DOHH2 (cell line): ENCODE results near the gene LRSAM1.

Source experiments
- H3F3A ChIP-seq: fragments of 200-600 bp; sonication (generic), shearing (Covaris generic); 2 replicates; pipeline ENCODE4 v1.6.0; 2016; ENCODE audit warnings: antibody characterized with exemption, mild to moderate bottlenecking; ENCODE audit not compliant: control insufficient read depth, insufficient read depth
- H3K27ac ChIP-seq: fragments of 200-600 bp; sonication (generic); 2 replicates; pipeline ENCODE4 v1.5.1; 2014; ENCODE audit warnings: low read depth, mild to moderate bottlenecking, low read length, moderate library complexity
- H3K27me3 ChIP-seq: fragments of 200-600 bp; sonication (generic); 2 replicates; pipeline ENCODE4 v1.6.1; 2014; ENCODE audit warnings: mild to moderate bottlenecking, low read length, mixed read lengths; ENCODE audit not compliant: control insufficient read depth
- H3K36me3 ChIP-seq: fragments of 200-600 bp; sonication (generic); 2 replicates; pipeline ENCODE4 v1.6.1; 2014; ENCODE audit warnings: mild to moderate bottlenecking, low read length, moderate library complexity, mixed read lengths; ENCODE audit not compliant: control insufficient read depth
- H3K4me1 ChIP-seq: fragments of 200-600 bp; sonication (generic); 2 replicates; pipeline ENCODE4 v1.6.1; 2014; ENCODE audit warnings: mild to moderate bottlenecking, low read length, mixed read lengths; ENCODE audit not compliant: control insufficient read depth
- H3K4me2 ChIP-seq: fragments of 200-600 bp; sonication (generic); 2 replicates; pipeline ENCODE4 v1.6.0; 2014; ENCODE audit warnings: mild to moderate bottlenecking, low read length, moderate library complexity
- H3K4me3 ChIP-seq: fragments of 200-600 bp; sonication (generic); 2 replicates; pipeline ENCODE4 v1.5.1; 2014; ENCODE audit warnings: mild to moderate bottlenecking, low read length, mixed read lengths
- H3K79me2 ChIP-seq: fragments of 200-600 bp; sonication (generic); 2 replicates; pipeline ENCODE4 v1.6.1; 2014; ENCODE audit warnings: mild to moderate bottlenecking, low read length, mixed read lengths; ENCODE audit not compliant: control insufficient read depth
- H3K9me2 ChIP-seq: fragments of 200-600 bp; sonication (generic); replicated peaks from 2 replicates; pipeline ENCODE4 v1.6.1; 2014; ENCODE audit warnings: mild to moderate bottlenecking, low read length, mixed read lengths; ENCODE audit not compliant: control insufficient read depth
- H3K9me3 ChIP-seq: fragments of 200-600 bp; sonication (generic); 2 replicates; pipeline ENCODE4 v1.6.1; 2014; ENCODE audit warnings: antibody characterized with exemption, low read length, mixed read lengths; ENCODE audit not compliant: control insufficient read depth, insufficient read depth
- H4K20me1 ChIP-seq: fragments of 200-600 bp; sonication (generic); 2 replicates; pipeline ENCODE4 v1.6.0; 2014; ENCODE audit warnings: low read depth, mild to moderate bottlenecking, antibody characterized with exemption, low read length, moderate library complexity; ENCODE audit not compliant: control insufficient read depth, insufficient read depth
- EZH2phosphoT487 ChIP-seq: fragments of 200-600 bp; sonication (generic); IDR thresholded peaks from 2 replicates; pipeline ENCODE4 v1.6.1; 2017; ENCODE audit warnings: borderline replicate concordance, mild to moderate bottlenecking, antibody characterized with exemption, low read length, moderate library complexity, mixed read lengths
- TF ChIP-seq, protein P1 (sequence below): fragments of 200-600 bp; sonication (generic); IDR thresholded peaks from one replicate; pipeline ENCODE4 v1.5.1; 2014; ENCODE audit warnings: antibody characterized with exemption, mild to moderate bottlenecking, low read depth, low read length; ENCODE audit not compliant: poor library complexity, severe bottlenecking

LRSAM1 gene

DNA sequence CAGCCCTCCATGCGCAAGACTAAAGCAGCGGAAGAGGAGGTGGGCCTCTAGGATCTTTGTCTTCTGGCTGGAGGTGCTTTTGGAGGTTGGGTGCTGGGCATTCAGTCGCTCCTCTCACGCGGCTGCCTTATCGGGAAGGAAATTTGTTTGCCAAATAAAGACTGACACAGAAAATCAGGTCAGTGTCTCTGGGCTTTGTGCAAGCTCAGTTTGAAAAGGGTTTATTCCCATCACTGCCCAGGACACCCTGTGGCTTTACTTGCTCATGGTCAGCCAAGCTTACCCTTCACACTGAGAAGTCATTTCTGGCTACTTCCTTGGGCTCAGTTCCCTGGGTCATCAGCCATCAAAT, 43.8 kb upstream of the LRSAM1 start:
- H4K20me1 ChIP-seq = no peaks in the 10 kb centered on the region
- H3K79me2 ChIP-seq = no peaks in the 10 kb centered on the region
- no peak overlapping the region for H3K4me3 ChIP-seq
- H3K9me2 ChIP-seq = no peaks in the 10 kb centered on the region
- no peaks in the 10 kb centered on the region for H3K9me3 ChIP-seq
- TF ChIP-seq, protein P1, sequence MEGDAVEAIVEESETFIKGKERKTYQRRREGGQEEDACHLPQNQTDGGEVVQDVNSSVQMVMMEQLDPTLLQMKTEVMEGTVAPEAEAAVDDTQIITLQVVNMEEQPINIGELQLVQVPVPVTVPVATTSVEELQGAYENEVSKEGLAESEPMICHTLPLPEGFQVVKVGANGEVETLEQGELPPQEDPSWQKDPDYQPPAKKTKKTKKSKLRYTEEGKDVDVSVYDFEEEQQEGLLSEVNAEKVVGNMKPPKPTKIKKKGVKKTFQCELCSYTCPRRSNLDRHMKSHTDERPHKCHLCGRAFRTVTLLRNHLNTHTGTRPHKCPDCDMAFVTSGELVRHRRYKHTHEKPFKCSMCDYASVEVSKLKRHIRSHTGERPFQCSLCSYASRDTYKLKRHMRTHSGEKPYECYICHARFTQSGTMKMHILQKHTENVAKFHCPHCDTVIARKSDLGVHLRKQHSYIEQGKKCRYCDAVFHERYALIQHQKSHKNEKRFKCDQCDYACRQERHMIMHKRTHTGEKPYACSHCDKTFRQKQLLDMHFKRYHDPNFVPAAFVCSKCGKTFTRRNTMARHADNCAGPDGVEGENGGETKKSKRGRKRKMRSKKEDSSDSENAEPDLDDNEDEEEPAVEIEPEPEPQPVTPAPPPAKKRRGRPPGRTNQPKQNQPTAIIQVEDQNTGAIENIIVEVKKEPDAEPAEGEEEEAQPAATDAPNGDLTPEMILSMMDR = no peak
- no peak for TF ChIP-seq EZH2phosphoT487
- no peaks in the 10 kb centered on the region for H3K27me3 ChIP-seq
- peaks cover 6% of the 10 kb centered on the region; the same call in 1 of the 2 replicates for H3K4me1 ChIP-seq
- peaks cover 3% of the 10 kb centered on the region for H3F3A ChIP-seq
- no peaks in the 10 kb centered on the region for H3K36me3 ChIP-seq
- H3K27ac ChIP-seq = no peak overlapping the region
- no peak overlapping the region for H3K4me2 ChIP-seq

DNA sequence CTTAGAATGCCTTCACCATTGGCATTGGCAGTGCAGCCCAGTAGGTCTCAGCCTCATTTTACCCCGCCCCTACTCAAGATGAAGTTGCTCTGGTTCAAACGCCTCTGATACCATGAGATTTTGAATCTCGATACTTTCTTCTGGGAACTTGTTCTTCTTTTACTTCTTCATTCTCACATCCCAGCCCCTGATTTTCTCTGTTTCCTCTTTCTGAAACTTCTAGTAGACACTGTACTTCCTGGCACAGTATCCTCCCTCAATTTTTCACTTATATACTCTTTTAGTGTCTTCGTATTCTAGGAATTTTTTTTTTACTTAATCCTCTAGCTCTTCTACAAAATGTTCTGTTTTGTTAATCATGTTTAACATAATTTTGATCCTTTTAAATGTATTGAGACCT, 40.2 kb upstream of the LRSAM1 start:
- TF ChIP-seq, protein P1 = no peak
- TF ChIP-seq EZH2phosphoT487 = no peak
- no peak overlapping the region for H3K4me2 ChIP-seq
- peaks cover 3% of the 10 kb centered on the region for H3F3A ChIP-seq
- no peaks in the 10 kb centered on the region for H4K20me1 ChIP-seq
- H3K9me3 ChIP-seq = no peaks in the 10 kb centered on the region
- no peaks in the 10 kb centered on the region for H3K79me2 ChIP-seq
- no peaks in the 10 kb centered on the region for H3K36me3 ChIP-seq
- no peak overlapping the region for H3K27ac ChIP-seq
- no peaks in the 10 kb centered on the region for H3K27me3 ChIP-seq
- H3K4me1 ChIP-seq = peaks cover 6% of the 10 kb centered on the region; the same call in 1 of the 2 replicates
- no peaks in the 10 kb centered on the region for H3K9me2 ChIP-seq
- H3K4me3 ChIP-seq = no peak overlapping the region

DNA sequence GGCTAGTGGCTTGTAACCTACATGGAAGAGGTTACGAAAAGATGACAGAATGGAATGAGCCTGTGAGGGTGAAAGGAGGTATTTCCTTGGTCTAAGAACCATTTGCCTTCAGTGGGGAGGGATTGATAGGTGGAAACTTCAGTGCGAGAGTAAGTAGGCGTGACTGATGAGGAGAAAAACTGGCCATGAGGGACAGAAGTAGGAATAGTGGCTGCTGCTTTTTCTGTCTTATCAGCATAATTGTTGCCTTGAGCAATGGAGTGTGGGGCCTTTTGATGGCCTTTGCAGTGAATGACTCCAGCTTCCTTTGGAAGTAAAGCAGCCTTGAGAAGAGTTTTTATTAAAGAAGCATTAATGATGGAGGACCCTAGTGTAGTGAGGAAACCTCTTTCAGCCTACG, 36.2 kb upstream of the LRSAM1 start:
- Histone ChIP-seq H3K4me2 (no peak overlapping the region), H3K27ac (no peak overlapping the region), H3K9me2 (no peaks in the 10 kb centered on the region), H3F3A (peaks cover 3% of the 10 kb centered on the region), H3K36me3 (no peaks in the 10 kb centered on the region), H3K79me2 (no peaks in the 10 kb centered on the region), H3K4me3 (no peak overlapping the region), H4K20me1 (no peaks in the 10 kb centered on the region), H3K4me1 (peaks cover 6% of the 10 kb centered on the region; the same call in 1 of the 2 replicates), H3K9me3 (no peaks in the 10 kb centered on the region), H3K27me3 (no peaks in the 10 kb centered on the region)
- TF ChIP-seq EZH2phosphoT487 = no peak

DNA sequence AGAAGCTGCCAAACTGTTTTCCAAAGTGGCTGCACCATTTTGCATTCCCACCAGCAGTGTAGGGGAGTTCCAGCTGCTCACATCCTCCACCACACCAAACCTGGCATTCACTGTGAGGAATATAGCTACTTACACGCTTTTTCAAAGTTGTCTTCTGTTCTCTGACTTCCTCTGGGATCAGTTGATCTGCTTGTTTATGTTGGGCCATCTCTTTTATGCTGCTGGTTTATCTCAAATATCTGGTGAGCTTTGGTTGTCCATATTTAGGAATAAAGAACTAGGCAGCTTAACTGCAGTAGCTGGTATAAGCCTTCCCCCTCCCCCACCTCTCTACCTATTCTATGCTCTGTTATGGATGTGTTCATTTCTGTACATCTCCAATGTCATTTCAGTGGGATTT, 35.7 kb upstream of the LRSAM1 start:
- Histone ChIP-seq H3K4me2 (no peak overlapping the region), H4K20me1 (no peaks in the 10 kb centered on the region)

More for the DNA sequence above, 35.7 kb upstream of the LRSAM1 start:
- H3F3A ChIP-seq = peaks cover 3% of the 10 kb centered on the region
- H3K4me1 ChIP-seq = peaks cover 6% of the 10 kb centered on the region; the same call in 1 of the 2 replicates
- H3K9me2 ChIP-seq = no peaks in the 10 kb centered on the region
- H3K36me3 ChIP-seq = no peaks in the 10 kb centered on the region
- no peak overlapping the region for H3K27ac ChIP-seq
- no peaks in the 10 kb centered on the region for H3K79me2 ChIP-seq
- H3K9me3 ChIP-seq = no peaks in the 10 kb centered on the region
- H3K27me3 ChIP-seq = no peaks in the 10 kb centered on the region
- TF ChIP-seq, protein P1 = no peak
- no peak for TF ChIP-seq EZH2phosphoT487
- no peak overlapping the region for H3K4me3 ChIP-seq
